Measurements from ENCODE around the gene CCDC146.
"Not testable (repeated sequence)": the region's sequence is repeated elsewhere in the genome, so short reads cannot be mapped to it uniquely, and the experiment has no call there.

CCDC146 gene

DNA sequence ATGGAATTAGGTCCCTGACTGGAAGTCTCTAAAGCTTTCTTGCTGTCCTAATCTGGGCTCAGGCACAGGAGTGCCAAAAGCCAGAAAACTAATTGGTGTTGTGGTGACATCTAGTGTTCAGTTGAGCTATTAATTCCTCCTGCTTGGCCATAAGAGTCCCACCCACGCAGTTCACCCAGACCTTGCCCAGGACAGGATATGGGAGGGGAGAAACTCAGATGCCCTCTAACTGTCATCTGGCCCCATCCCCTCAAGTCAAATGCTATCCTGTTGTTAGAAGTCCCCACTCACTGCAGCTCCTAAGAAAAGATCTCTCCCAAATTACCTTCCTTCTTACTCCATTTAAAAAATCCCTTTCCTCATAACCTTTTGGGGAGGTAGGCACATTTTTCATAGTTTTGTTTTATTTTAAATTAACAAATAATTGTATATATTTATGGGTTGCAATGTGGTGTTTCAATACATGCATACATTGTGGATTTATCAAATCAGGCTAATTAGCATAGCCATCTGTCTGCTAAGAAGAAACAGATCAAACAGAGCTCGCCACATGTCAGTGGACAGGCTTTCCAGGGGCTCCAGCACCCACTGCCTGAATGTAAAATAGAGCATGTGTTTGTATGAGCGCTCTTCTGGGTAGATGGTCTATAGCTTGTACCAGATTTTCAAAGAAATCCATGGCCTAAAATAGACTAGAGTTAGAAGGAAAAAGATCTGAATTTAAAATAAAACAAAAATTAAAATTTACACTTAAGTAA is 209.7 kb downstream of the CCDC146 start:
- H3K9ac ChIP-seq (ENCODE audit: low read length), result no peak overlapping the region; the same call in 1 of the 2 replicates
- H3K36me3 ChIP-seq (replicated peaks; ENCODE audit: low read depth, low read length), result no peaks in the 10 kb centered on the region
- no peak overlapping the region for H3K27ac ChIP-seq (ENCODE audit: low read length)
- TF ChIP-seq, protein P1, sequence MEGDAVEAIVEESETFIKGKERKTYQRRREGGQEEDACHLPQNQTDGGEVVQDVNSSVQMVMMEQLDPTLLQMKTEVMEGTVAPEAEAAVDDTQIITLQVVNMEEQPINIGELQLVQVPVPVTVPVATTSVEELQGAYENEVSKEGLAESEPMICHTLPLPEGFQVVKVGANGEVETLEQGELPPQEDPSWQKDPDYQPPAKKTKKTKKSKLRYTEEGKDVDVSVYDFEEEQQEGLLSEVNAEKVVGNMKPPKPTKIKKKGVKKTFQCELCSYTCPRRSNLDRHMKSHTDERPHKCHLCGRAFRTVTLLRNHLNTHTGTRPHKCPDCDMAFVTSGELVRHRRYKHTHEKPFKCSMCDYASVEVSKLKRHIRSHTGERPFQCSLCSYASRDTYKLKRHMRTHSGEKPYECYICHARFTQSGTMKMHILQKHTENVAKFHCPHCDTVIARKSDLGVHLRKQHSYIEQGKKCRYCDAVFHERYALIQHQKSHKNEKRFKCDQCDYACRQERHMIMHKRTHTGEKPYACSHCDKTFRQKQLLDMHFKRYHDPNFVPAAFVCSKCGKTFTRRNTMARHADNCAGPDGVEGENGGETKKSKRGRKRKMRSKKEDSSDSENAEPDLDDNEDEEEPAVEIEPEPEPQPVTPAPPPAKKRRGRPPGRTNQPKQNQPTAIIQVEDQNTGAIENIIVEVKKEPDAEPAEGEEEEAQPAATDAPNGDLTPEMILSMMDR (IDR thresholded peaks at IDR 0.05; ENCODE audit: low read depth, low read length), result peak; percentile 70
- TF ChIP-seq EZH2phosphoT487 (IDR thresholded peaks at IDR 0.05; ENCODE audit: low read depth), result no peak
- H3K9me3 ChIP-seq (ENCODE audit: insufficient read depth, low read length), result no peaks in the 10 kb centered on the region
- H3K4me3 ChIP-seq (ENCODE audit: low read length), result no peak overlapping the region
- peak overlapping the region; percentile 99 for H3K4me2 ChIP-seq (ENCODE audit: low read length)
- H4K20me1 ChIP-seq (ENCODE audit: insufficient read depth, low read length), result no peaks in the 10 kb centered on the region
- no peaks in the 10 kb centered on the region for H3K79me2 ChIP-seq (ENCODE audit: low read length)
- H3K4me1 ChIP-seq (ENCODE audit: low read length), result peaks cover 60% of the 10 kb centered on the region
- no peaks in the 10 kb centered on the region for H3K27me3 ChIP-seq (ENCODE audit: low read depth, low read length)
- H2AFZ ChIP-seq (ENCODE audit: low read depth, low read length), result no peak overlapping the region

DNA sequence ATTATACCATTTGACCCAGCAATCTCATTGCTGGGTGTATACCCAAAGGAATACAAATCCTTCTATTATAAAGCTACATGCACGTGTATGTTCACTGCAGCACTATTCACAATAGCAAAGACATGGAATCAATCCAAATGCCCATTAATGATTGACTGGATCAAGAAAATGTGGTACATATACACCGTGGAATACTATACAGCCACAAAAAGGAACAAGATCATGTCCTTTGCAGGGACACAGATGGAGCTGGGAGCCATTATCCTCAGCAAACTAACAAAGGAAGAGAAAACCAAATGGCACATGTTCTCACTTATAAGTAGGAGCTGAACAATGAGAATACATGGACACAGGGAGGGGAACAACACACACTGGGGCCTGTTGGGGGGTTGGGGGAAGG is 211.6 kb downstream of the CCDC146 start:
- not testable (repeated sequence) for H4K20me1 ChIP-seq (ENCODE audit: insufficient read depth, low read length); H3K36me3 ChIP-seq (replicated peaks; ENCODE audit: low read depth, low read length); H3K4me2 ChIP-seq (ENCODE audit: low read length); H3K9me3 ChIP-seq (ENCODE audit: insufficient read depth, low read length); H3K4me3 ChIP-seq (ENCODE audit: low read length); H3K27me3 ChIP-seq (ENCODE audit: low read depth, low read length); H2AFZ ChIP-seq (ENCODE audit: low read depth, low read length); H3K79me2 ChIP-seq (ENCODE audit: low read length); H3K27ac ChIP-seq (ENCODE audit: low read length); H3K9ac ChIP-seq (ENCODE audit: low read length)
- peaks cover 58% of the 10 kb centered on the region for H3K4me1 ChIP-seq (ENCODE audit: low read length)

DNA sequence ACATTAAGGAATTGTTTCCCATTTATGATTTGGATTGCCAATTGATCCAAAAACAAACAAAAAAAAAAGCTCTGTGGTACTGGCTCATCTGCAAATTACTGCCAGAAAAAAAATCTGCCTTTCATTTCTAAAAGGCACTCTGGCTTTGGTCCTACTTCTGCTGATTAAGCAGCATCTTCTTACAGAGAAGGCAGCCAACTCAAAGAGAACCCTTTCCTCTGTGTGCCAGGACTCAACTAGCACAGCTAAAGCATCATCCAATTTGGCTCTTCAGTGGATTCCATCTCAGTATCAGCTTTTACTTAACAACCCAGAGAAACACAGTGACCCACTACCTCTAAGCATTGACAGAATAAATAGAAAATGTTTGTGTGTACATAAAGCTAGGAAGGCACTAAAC is 213.2 kb downstream of the CCDC146 start:
- Histone ChIP-seq H3K27ac (ENCODE audit: low read length) (no peak overlapping the region), H4K20me1 (ENCODE audit: insufficient read depth, low read length) (no peaks in the 10 kb centered on the region), H3K4me2 (ENCODE audit: low read length) (no peak overlapping the region; the same call in 1 of the 2 replicates), H3K4me1 (ENCODE audit: low read length) (peaks cover 58% of the 10 kb centered on the region), H3K27me3 (ENCODE audit: low read depth, low read length) (no peaks in the 10 kb centered on the region), H3K9ac (ENCODE audit: low read length) (no peak overlapping the region), H3K4me3 (ENCODE audit: low read length) (no peak overlapping the region), H3K79me2 (ENCODE audit: low read length) (no peaks in the 10 kb centered on the region), H3K36me3 (replicated peaks; ENCODE audit: low read depth, low read length) (no peaks in the 10 kb centered on the region), H2AFZ (ENCODE audit: low read depth, low read length) (no peak overlapping the region), H3K9me3 (ENCODE audit: insufficient read depth, low read length) (no peaks in the 10 kb centered on the region)
- TF ChIP-seq EZH2phosphoT487 (IDR thresholded peaks at IDR 0.05; ENCODE audit: low read depth), result no peak
- TF ChIP-seq, protein P1 (IDR thresholded peaks at IDR 0.05; ENCODE audit: low read depth, low read length), result no peak

DNA sequence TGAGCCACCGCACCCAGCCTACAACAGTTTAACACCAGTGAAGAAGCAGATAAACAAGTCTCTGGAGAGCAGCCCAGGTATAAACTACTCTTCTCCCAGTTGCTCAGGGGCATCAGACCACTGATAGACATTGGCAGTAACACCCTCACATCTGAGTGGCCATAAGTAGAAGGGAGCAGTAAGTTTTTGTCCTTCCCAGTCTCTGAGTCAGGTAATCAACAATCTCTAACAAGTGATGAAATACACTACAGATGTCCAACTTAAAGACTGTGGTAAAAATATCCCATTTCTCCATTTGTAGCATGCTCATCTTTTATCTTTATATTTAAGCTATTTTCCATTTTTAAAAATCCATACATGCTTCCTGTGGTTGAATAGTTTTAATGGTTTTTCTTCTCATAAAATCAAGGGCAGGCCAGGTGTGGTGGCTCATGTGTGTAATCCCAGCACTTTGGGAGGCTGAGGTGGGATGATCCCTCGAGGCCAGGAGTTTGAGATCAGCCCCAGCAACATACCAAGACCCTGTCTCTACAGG is 215.1 kb downstream of the CCDC146 start:
- TF ChIP-seq, protein P1 (IDR thresholded peaks at IDR 0.05; ENCODE audit: low read depth, low read length), result no peak
- TF ChIP-seq EZH2phosphoT487 (IDR thresholded peaks at IDR 0.05; ENCODE audit: low read depth), result no peak
- H3K36me3 ChIP-seq (replicated peaks; ENCODE audit: low read depth, low read length), result no peaks in the 10 kb centered on the region
- H3K79me2 ChIP-seq (ENCODE audit: low read length), result no peaks in the 10 kb centered on the region
- H4K20me1 ChIP-seq (ENCODE audit: insufficient read depth, low read length), result no peaks in the 10 kb centered on the region
- no peak overlapping the region for H3K9ac ChIP-seq (ENCODE audit: low read length)
- H3K27ac ChIP-seq (ENCODE audit: low read length), result no peak overlapping the region
- peaks cover 41% of the 10 kb centered on the region for H3K4me1 ChIP-seq (ENCODE audit: low read length)
- no peaks in the 10 kb centered on the region for H3K27me3 ChIP-seq (ENCODE audit: low read depth, low read length)
- H3K4me3 ChIP-seq (ENCODE audit: low read length), result no peak overlapping the region
- no peaks in the 10 kb centered on the region for H3K9me3 ChIP-seq (ENCODE audit: insufficient read depth, low read length)
- H2AFZ ChIP-seq (ENCODE audit: low read depth, low read length), result no peak overlapping the region
- no peak overlapping the region for H3K4me2 ChIP-seq (ENCODE audit: low read length)

Data from OCI-LY3 (cell line).